HepG2 (cell line): ENCODE measurements around the gene MUCL3. TPM values are rescaled to one million over a fixed set of nuclear protein-coding genes. Genes with fewer than 3 reads are reported as not detected.
A peak's percentile ranks its signal among the peaks of the same experiment; 100 is the strongest.

Source experiments
- CBFB ChIP-seq: sonication (generic); formaldehyde crosslinking; IDR thresholded peaks from 2 replicates; pipeline ENCODE4 v1.4.0; 2020; ENCODE audit warnings: missing genetic modification reagents
- CENPX ChIP-seq: sonication (generic); formaldehyde crosslinking; IDR thresholded peaks from 2 replicates; pipeline ENCODE4 v1.9.0; 2021; ENCODE audit warnings: mild to moderate bottlenecking, missing genetic modification reagents, moderate library complexity
- FOXK1 ChIP-seq: sonication (generic); formaldehyde crosslinking; IDR thresholded peaks from 2 replicates; pipeline ENCODE4 v1.4.0; 2020; ENCODE audit warnings: low read depth, missing genetic modification reagents, borderline replicate concordance
- HNF4G ChIP-seq, 2 experiments: sonication (generic) in 1 of 2; formaldehyde crosslinking in 1 of 2; IDR thresholded peaks; 2 replicates each; pipeline versions ENCODE4 v1.4.0 to v1.6.1; 2011 to 2020; ENCODE audit warnings: borderline replicate concordance in 2 of 2, low read depth in 2 of 2, mild to moderate bottlenecking in 2 of 2, low read length in 1 of 2, missing genetic modification reagents in 1 of 2, moderate library complexity in 1 of 2
- JDP2 ChIP-seq: sonication (generic); formaldehyde crosslinking; IDR thresholded peaks from 2 replicates; pipeline ENCODE4 v1.8.1; 2022; ENCODE audit warnings: missing genetic modification reagents, borderline replicate concordance
- KDM3A ChIP-seq: IDR thresholded peaks from 2 replicates; pipeline ENCODE4 v1.6.1; 2018; ENCODE audit warnings: low read depth, missing compliant biosample characterization
- MATR3 ChIP-seq: sonication (generic); formaldehyde crosslinking; IDR thresholded peaks from 2 replicates; pipeline ENCODE4 v1.4.0; 2020; ENCODE audit warnings: missing genetic modification reagents
- PAX8 ChIP-seq: sonication (generic); formaldehyde crosslinking; IDR thresholded peaks from 2 replicates; pipeline ENCODE4 v1.8.0; 2022; ENCODE audit warnings: mild to moderate bottlenecking, missing genetic modification reagents, borderline replicate concordance
- RARG ChIP-seq: sonication (generic); formaldehyde crosslinking; IDR thresholded peaks from 2 replicates; pipeline ENCODE4 v1.4.0; 2020; ENCODE audit warnings: low read depth, mild to moderate bottlenecking, missing genetic modification reagents
- RBM22 ChIP-seq: fragments of 200-400 bp; formaldehyde crosslinking; optimal IDR thresholded peaks from 2 replicates; pipeline ENCODE3; 2017; ENCODE audit warnings: mild to moderate bottlenecking, low read length, moderate library complexity
- SMAD9 ChIP-seq: sonication (generic); formaldehyde crosslinking; IDR thresholded peaks from 2 replicates; pipeline ENCODE4 v1.5.1; 2020; ENCODE audit warnings: mild to moderate bottlenecking, missing genetic modification reagents
- ZNF263 ChIP-seq: sonication (generic); formaldehyde crosslinking; IDR thresholded peaks from 2 replicates; pipeline ENCODE4 v1.4.0; 2020; ENCODE audit warnings: missing genetic modification reagents
- ZNF460 ChIP-seq: sonication (generic); formaldehyde crosslinking; IDR thresholded peaks from 2 replicates; pipeline ENCODE4 v1.5.1; 2020; ENCODE audit warnings: missing genetic modification reagents, mild to moderate bottlenecking, borderline replicate concordance
- ZNF607 ChIP-seq: sonication (generic); formaldehyde crosslinking; IDR thresholded peaks from 2 replicates; pipeline ENCODE4 v1.5.1; 2020; ENCODE audit warnings: missing genetic modification reagents, mild to moderate bottlenecking, borderline replicate concordance
- ZSCAN21 ChIP-seq: sonication (generic); formaldehyde crosslinking; IDR thresholded peaks from 2 replicates; pipeline ENCODE4 v1.8.0; 2022; ENCODE audit warnings: mild to moderate bottlenecking, missing genetic modification reagents, moderate library complexity, borderline replicate concordance
- polyA plus RNA-seq, 8 experiments: library from polyadenylated mRNA; depleted of rRNA in 3 of 8; stranded (reverse) in 7 of 8; unstranded in 1 of 8; fragments of >200 nt; fragmentation: Illumina TruSeq in 4 of 8; extraction: Trizol in 4 of 8; gene quantifications; 2 replicates each; pipeline versions ENCODE4 v1.2.1 to v1.2.3, GENCODE V29; 2011 to 2016; ENCODE audit warnings: low read depth in 4 of 8, missing spikeins in 1 of 8, mixed read lengths in 1 of 8; ENCODE audit not compliant: insufficient read depth in 1 of 8
- total RNA-seq, 5 experiments: library from RNA; depleted of rRNA; stranded (reverse); fragments of >200 nt; fragmentation: Illumina TruSeq; extraction: Trizol; gene quantifications; 2 replicates each; pipeline ENCODE4 v1.2.3, GENCODE V29; 2016; ENCODE audit warnings: low read depth in 1 of 5
- TF ChIP-seq, protein P1 (sequence below): sonication (generic); formaldehyde crosslinking; IDR thresholded peaks from 2 replicates; pipeline ENCODE4 v1.9.0; 2021; ENCODE audit warnings: missing genetic modification reagents, borderline replicate concordance
- TF ChIP-seq, protein P2 (sequence below): sonication (generic); formaldehyde crosslinking; IDR thresholded peaks from 2 replicates; pipeline ENCODE4 v1.4.0; 2020; ENCODE audit warnings: missing genetic modification reagents
- TF ChIP-seq, protein P3 (sequence below): IDR thresholded peaks from 2 replicates; pipeline ENCODE4 v1.6.1; 2016; ENCODE audit warnings: mild to moderate bottlenecking
- TF ChIP-seq, protein P4 (sequence below): sonication (generic); formaldehyde crosslinking; IDR thresholded peaks from 2 replicates; pipeline ENCODE4 v1.5.0; 2020; ENCODE audit warnings: missing genetic modification reagents, mild to moderate bottlenecking, borderline replicate concordance
- TF ChIP-seq, protein P5 (sequence below): IDR thresholded peaks from 2 replicates; pipeline ENCODE4 v1.6.1; 2018; ENCODE audit warnings: missing genetic modification reagents, mild to moderate bottlenecking, missing compliant biosample characterization

Gene MUCL3
- total and polyA plus RNA-seq, 2 of the 13 experiments (the other 11 are each of a cell fraction or from before 2014, with no cell fraction given): not detected

DNA sequence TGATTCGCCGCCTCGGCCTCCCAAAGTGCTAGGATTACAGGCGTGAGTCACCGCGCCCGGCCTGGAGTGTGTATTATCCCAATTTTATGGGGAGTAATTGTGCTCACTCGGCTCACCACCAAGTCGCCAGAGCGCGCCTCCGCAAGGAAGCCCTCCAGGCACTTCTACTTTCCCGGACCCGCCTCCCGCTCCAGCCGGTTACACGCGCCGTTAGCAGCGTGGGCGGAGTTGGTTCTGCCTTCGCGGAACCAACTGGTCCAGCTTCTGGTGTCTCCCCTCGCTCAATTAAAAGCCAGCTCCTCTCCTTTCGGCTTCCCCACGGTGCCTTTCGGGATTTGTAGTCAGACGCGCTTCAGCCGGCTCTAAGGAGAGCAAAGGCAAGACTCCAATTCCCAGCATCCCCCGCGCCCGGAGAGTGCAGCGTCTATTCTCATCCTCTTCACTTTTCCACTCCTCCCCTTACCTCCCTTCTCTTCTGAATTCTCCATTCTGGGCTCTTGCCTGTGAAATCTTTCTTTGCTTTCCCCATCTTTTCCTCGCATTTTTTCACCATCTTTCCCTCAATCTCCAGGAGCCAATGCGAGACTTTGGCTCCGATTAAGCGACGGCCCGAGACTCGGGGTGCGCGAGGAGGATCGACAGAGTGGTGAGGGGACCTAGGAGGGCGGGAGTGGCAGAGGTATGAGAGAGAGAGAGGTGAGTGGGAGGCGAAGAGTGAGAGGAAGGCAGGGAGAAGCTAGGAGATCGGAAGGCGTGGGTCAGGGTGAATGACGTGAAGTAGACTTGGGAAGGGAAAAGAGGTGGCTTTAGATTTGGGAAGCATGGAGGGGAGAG lies 32.8 kb upstream of the MUCL3 start, which contains the start of gene GTF2H4 (continued):
- TF ChIP-seq RARG (CRISPR knock-in tag) (no peak), KDM3A (CRISPR knock-in tag) (peak; percentile 95), ZNF263 (peak; percentile 75), HNF4G (IDR thresholded peaks at IDR 0.05; ENCODE audit: borderline replicate concordance, low read depth, low read length) (no peak), HNF4G (CRISPR knock-in tag; IDR thresholded peaks at IDR 0.05; ENCODE audit: borderline replicate concordance, low read depth) (peak; percentile 68; the same call in 1 of the 2 replicates), JDP2 (CRISPR knock-in tag) (no peak), RBM22 (peak; percentile 89), MATR3 (CRISPR knock-in tag) (no peak), PAX8 (CRISPR knock-in tag) (no peak), CENPX (CRISPR knock-in tag) (no peak), FOXK1 (CRISPR knock-in tag) (peak; percentile 92), CBFB (peak; percentile 80; the same call in 1 of the 2 replicates), ZSCAN21 (CRISPR knock-in tag) (no peak; the same call in none of the 2 replicates), ZNF460 (CRISPR knock-in tag) (peak; percentile 73; the same call in 1 of the 2 replicates), ZNF607 (CRISPR knock-in tag) (peak; percentile 64; the same call in 1 of the 2 replicates), SMAD9 (CRISPR knock-in tag) (peak; percentile 76; the same call in 1 of the 2 replicates)
- TF ChIP-seq, protein P1, sequence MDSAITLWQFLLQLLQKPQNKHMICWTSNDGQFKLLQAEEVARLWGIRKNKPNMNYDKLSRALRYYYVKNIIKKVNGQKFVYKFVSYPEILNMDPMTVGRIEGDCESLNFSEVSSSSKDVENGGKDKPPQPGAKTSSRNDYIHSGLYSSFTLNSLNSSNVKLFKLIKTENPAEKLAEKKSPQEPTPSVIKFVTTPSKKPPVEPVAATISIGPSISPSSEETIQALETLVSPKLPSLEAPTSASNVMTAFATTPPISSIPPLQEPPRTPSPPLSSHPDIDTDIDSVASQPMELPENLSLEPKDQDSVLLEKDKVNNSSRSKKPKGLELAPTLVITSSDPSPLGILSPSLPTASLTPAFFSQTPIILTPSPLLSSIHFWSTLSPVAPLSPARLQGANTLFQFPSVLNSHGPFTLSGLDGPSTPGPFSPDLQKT: no peak
- TF ChIP-seq, protein P2, sequence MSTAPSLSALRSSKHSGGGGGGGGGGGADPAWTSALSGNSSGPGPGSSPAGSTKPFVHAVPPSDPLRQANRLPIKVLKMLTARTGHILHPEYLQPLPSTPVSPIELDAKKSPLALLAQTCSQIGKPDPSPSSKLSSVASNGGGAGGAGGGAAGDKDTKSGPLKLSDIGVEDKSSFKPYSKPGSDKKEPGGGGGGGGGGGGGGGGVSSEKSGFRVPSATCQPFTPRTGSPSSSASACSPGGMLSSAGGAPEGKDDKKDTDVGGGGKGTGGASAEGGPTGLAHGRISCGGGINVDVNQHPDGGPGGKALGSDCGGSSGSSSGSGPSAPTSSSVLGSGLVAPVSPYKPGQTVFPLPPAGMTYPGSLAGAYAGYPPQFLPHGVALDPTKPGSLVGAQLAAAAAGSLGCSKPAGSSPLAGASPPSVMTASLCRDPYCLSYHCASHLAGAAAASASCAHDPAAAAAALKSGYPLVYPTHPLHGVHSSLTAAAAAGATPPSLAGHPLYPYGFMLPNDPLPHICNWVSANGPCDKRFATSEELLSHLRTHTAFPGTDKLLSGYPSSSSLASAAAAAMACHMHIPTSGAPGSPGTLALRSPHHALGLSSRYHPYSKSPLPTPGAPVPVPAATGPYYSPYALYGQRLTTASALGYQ (CRISPR knock-in tag): no peak
- TF ChIP-seq, protein P3, sequence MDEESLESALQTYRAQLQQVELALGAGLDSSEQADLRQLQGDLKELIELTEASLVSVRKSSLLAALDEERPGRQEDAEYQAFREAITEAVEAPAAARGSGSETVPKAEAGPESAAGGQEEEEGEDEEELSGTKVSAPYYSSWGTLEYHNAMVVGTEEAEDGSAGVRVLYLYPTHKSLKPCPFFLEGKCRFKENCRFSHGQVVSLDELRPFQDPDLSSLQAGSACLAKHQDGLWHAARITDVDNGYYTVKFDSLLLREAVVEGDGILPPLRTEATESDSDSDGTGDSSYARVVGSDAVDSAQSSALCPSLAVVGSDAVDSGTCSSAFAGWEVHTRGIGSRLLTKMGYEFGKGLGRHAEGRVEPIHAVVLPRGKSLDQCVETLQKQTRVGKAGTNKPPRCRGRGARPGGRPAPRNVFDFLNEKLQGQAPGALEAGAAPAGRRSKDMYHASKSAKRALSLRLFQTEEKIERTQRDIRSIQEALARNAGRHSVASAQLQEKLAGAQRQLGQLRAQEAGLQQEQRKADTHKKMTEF (CRISPR knock-in tag): peak; percentile 92
- TF ChIP-seq, protein P4, sequence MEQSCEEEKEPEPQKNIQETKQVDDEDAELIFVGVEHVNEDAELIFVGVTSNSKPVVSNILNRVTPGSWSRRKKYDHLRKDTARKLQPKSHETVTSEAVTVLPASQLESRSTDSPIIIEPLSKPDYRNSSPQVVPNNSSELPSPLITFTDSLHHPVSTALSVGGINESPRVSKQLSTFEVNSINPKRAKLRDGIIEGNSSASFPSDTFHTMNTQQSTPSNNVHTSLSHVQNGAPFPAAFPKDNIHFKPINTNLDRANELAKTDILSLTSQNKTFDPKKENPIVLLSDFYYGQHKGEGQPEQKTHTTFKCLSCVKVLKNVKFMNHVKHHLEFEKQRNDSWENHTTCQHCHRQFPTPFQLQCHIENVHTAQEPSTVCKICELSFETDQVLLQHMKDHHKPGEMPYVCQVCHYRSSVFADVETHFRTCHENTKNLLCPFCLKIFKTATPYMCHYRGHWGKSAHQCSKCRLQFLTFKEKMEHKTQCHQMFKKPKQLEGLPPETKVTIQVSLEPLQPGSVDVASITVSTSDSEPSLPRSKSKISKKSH: peak; percentile 85; the same call in 1 of the 2 replicates
- TF ChIP-seq, protein P5, sequence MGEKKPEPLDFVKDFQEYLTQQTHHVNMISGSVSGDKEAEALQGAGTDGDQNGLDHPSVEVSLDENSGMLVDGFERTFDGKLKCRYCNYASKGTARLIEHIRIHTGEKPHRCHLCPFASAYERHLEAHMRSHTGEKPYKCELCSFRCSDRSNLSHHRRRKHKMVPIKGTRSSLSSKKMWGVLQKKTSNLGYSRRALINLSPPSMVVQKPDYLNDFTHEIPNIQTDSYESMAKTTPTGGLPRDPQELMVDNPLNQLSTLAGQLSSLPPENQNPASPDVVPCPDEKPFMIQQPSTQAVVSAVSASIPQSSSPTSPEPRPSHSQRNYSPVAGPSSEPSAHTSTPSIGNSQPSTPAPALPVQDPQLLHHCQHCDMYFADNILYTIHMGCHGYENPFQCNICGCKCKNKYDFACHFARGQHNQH (CRISPR knock-in tag): peak; percentile 92
